GM18951 (cell line): ENCODE results near the gene COQ4.

Experiments
- POLR2A ChIP-seq: IDR thresholded peaks from 4 replicates; pipeline ENCODE4 v1.6.1; 2011; ENCODE audit warnings: mild to moderate bottlenecking; ENCODE audit not compliant: insufficient read length, insufficient read depth; ENCODE audit errors: extremely low read depth
- in situ Hi-C: fragments of 300-500 bp; cut with MboI; formaldehyde crosslinking; loops from one replicate; pipeline ENCODE4 v1.12.0; 2022; ENCODE audit warnings: low sequenced_read_pairs, mixed read lengths, inconsistent platforms; ENCODE audit not compliant: unreplicated experiment

The COQ4 gene

GRCh38 chr9:128340691-128341434, 18.2 kb downstream of the COQ4 start:
- in situ Hi-C loops = no loop called here
- TF ChIP-seq POLR2A = no peak

GRCh38 chr9:128341435-128341849, 18.8 kb downstream of the COQ4 start:
- in situ Hi-C loops = no loop called here

GRCh38 chr9:128342971-128343680, 20.5 kb downstream of the COQ4 start:
- in situ Hi-C loops = no loop called here
- TF ChIP-seq POLR2A = no peak

More at GRCh38 chr9:128341435-128341849, 18.8 kb downstream of the COQ4 start:
- TF ChIP-seq POLR2A = no peak

GRCh38 chr9:128343855-128344254, 21.2 kb downstream of the COQ4 start:
- in situ Hi-C loops = no loop called here
- no peak for TF ChIP-seq POLR2A

- TF ChIP-seq POLR2A = no peak
- in situ Hi-C loops = no loop called here
Observed at GRCh38 chr9:128344931-128345605, 22.4 kb downstream of the COQ4 start.

GRCh38 chr9:128349125-128349524, 26.5 kb downstream of the COQ4 start:
- in situ Hi-C loops = no loop called here
- no peak for TF ChIP-seq POLR2A

- TF ChIP-seq POLR2A = no peak
- in situ Hi-C loops = no loop called here
Observed at GRCh38 chr9:128349772-128350171, 27.1 kb downstream of the COQ4 start.

GRCh38 chr9:128355451-128355850, 32.8 kb downstream of the COQ4 start:
- in situ Hi-C loops = no loop called here
- no peak for TF ChIP-seq POLR2A

GRCh38 chr9:128358090-128358489, 35.5 kb downstream of the COQ4 start:
- no peak for TF ChIP-seq POLR2A
- in situ Hi-C loops = no loop called here

- no peak for TF ChIP-seq POLR2A
Observed at GRCh38 chr9:128358861-128359260, 36.2 kb downstream of the COQ4 start.

GRCh38 chr9:128360826-128361225, 38.2 kb downstream of the COQ4 start:
- in situ Hi-C loops = no loop called here
- TF ChIP-seq POLR2A = no peak

More at GRCh38 chr9:128358861-128359260, 36.2 kb downstream of the COQ4 start:
- in situ Hi-C loops = no loop called here

GRCh38 chr9:128361296-128361985, 38.8 kb downstream of the COQ4 start:
- no peak for TF ChIP-seq POLR2A
- in situ Hi-C loops = no loop called here
